GM19455 (cell line): Measurements from ENCODE around the gene APOC1.
A peak's percentile ranks its signal among the peaks of the same experiment; 100 is the strongest.
"Not testable (repeated sequence)": the region's sequence is repeated elsewhere in the genome, so short reads cannot be mapped to it uniquely, and the experiment has no call there.

Experiments
- ATAC-seq: cut with Tn5 transposase; IDR thresholded peaks from one replicate; pipeline ENCODE4 v1.9.1; 2021; ENCODE audit not compliant: unreplicated experiment

The APOC1 gene

DNA sequence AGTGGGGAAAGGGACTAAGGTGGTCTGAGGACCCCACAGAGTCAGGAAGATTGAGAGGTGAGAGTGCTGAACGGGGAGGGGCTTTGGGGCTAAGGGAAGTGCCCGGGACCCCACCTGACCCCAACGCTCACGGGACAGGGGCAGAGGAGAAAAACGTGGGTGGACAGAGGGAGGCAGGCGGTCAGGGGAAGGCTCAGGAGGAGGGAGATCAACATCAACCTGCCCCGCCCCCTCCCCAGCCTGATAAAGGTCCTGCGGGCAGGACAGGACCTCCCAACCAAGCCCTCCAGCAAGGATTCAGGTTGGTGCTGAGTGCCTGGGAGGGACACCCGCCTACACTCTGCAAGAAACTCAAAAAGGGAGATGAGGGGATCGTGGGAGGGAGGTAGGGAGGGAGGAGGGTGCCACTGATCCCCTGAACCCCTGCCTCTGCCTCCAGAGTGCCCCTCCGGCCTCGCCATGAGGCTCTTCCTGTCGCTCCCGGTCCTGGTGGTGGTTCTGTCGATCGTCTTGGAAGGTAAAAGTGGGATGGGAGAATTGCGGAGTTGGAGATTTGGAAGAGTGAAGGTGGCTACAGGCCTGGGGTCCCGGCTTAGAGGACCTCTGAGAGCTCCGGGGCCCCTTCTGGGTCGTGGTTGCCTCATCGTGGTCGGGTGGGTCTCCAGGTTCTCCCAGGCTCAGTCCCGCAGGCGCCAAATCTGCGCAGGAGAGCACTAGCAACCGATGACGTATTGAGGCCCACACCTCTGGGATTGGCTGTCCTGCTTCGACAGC, at the start of gene APOC1:
TSS of gene APOC1 (plus strand) at position 176 of the 774 bp plus-strand sequence. CDS start at position 460, 284 bp downstream.
- peak; percentile 94 for ATAC-seq

DNA sequence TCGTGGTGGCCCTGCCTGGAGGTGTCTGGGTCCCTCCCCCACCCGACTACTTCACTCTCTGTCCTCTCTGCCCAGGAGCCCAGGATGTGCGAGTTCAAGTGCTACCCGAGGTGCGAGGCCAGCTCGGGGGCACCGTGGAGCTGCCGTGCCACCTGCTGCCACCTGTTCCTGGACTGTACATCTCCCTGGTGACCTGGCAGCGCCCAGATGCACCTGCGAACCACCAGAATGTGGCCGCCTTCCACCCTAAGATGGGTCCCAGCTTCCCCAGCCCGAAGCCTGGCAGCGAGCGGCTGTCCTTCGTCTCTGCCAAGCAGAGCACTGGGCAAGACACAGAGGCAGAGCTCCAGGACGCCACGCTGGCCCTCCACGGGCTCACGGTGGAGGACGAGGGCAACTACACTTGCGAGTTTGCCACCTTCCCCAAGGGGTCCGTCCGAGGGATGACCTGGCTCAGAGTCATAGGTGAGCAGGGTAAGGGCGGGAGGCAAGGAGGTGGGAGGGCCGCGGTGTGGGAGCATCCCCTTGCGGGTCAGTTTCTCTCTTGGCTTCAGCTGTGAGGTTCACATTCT, 49.1 kb upstream of the APOC1 start:
- no peak for ATAC-seq

DNA sequence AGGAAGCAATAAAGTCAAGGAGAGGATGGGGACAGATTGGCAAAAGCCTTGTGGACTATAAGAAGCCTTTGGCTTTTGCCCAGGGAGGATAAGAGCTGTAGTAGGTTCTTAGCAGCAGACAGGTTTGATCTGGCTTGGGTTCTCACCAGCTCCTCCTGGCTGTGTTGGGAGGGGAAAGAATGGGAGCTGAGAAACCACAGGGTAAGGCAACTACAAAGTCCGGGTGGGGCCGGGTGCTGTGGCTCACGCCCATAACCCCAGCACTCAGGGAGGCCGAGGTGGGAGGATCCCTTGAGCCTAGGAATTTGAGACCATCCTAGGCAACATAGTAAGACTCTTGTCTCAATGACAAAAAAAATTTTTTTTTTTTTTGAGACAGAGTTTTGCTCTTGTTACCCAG, 47.7 kb upstream of the APOC1 start:
- no peak for ATAC-seq

DNA sequence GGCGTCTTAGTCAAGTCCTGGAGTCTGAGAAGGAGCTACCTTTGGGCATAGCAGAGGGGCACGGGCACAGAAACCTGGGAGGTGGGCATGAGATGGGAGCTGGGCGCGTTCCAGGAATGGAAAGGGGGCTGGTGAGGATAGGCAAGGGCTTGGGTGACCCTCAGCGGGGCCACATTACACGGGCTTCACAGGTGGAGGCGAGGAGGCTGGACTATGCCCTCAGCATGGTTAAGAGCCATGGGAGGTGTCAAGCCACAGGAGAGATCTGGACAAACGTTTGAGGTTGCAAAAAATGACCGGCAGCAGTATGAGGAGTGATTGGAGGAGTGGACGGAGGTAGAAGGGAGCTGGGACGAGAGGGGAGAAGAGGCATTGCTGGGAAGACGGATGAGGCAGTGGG, 46.8 kb upstream of the APOC1 start:
- no peak for ATAC-seq

DNA sequence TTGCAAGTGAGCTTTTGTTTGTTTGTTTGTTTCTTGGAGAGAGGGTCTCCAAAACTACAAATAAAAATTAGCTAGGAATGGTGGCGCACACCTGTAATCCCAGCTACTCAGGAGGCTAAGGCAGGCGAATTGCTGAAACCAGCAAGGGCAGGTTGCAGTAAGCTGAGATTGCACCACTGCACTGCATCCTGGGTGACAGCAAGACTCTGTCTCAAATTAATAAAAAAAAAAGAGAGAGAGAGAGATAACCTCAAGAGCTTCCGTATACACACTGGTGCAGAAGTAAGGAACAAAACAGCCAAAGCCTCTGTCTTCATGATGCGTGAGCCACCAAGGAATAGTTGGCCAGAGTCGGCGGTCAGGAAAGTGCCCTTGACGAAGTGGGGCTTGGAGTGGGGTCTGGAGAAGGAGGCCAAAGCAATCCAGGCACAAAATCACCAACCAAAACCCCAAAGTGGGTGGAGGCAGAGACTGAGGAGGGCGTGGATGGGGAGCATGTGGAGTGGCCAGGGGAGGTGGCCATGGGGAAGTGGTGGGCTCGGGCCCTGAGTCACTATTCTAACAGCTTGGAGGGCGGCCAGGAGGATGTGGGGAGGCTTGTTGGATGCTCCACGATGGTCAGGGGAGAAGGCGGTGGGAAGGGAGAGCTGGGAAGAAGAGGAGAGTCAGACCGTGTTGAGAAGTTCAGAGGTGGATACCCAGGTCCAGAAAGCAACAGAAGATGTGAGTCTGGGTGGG, 44.5 kb upstream of the APOC1 start:
- no peak for ATAC-seq

DNA sequence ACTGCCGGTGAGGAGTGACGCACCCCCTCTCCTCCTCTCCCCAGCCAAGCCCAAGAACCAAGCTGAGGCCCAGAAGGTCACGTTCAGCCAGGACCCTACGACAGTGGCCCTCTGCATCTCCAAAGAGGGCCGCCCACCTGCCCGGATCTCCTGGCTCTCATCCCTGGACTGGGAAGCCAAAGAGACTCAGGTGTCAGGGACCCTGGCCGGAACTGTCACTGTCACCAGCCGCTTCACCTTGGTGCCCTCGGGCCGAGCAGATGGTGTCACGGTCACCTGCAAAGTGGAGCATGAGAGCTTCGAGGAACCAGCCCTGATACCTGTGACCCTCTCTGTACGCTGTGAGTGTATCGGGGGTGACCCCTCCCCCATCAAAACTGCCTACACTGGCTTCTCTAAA, 42.6 kb upstream of the APOC1 start:
- ATAC-seq: no peak

DNA sequence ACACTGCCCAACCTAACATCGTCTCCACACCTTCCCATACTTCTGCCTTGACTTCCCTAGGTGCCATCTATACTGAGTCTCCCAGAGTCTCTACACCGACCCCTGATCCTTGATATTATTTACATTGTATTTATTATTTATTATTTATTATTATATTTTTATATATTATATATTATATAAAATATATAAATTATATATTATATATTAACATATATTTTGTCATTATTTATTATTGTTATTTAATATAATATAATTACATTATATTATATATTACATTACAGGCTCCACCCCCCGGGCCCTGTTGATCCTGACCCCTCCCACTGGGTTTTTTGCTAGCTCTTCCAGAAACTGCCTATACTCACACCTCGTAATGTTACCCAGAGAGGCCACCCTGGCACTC, 41.7 kb upstream of the APOC1 start:
- no peak for ATAC-seq

DNA sequence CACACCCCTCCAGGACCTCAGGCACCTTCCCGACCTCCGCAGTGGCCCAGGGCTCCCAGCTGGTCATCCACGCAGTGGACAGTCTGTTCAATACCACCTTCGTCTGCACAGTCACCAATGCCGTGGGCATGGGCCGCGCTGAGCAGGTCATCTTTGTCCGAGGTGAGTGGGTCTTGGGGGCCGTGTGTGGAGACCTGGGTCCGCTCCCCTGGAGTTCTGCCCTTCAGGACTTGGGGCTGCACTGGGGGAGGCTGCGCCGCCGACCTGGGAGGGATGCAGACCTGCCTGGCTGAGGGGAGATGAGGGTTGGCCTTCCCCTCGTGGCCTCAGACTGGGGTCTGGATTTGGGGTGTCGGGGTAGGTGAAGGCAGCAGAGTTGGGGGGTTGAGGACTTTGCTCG, 40.1 kb upstream of the APOC1 start:
- ATAC-seq: no peak

DNA sequence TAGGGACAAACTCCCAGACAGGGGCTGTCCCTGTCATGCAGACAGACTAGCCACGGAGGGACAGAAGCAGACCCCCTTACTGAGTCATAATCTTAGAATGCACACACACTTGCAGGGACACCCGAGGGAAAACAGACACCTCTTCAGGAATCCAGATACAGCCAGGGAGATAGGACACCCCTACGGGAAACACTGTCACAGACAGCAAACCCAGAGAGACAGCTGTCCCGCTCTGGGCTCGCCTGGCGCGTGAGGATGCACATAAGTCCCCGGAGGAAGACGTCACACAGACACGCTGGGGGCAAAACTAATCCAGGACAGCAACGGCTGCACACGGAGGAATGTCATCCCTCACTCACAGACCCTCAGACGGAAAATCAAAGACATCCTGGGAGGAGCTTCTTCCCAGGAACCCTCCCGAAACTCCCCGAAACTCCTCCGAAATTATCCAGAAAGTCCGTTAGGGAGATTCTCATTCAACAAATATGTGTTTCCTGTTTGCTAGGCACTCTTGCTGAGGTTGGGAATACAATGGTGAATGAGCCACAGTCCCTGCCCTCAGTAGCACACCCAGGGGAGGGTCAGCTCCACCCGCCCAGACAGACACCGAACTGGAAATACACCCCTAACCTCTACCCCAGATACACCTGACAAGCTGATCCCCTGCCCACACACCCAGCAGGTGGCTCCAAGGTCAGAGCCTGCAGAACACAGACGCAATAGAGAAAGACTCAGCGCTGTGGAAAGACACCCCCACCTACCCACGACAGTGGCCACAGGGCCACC, 38.5 kb upstream of the APOC1 start:
- no peak for ATAC-seq

DNA sequence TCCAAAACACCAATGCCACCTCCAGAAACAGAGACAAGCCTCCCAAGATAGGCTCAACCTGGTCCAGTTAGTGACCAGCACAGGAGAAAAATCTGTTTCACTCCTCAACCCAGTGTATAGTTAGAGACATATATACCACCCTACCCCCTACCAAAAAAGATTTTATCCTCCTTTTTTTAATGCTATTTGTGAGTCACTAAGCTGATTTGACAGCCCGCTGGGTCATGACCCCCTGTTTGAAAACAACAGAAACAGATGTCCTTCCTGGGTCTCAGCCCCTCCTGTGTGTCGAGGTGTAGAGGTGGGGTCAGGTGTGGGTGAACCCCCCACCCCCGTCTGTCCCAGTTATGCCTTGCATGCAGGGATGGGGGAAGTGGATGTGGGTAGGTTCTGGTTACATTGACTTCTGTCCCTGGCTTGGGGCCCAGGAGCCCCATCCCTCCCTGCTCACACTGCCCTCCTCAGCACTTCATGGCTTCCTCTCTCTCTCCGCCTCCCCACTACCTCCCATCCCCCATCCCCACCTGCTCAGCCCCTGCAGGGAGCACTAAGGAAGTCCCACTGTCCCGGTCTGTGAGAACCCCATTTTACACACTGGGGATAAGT, 37.4 kb upstream of the APOC1 start:
- ATAC-seq: no peak

DNA sequence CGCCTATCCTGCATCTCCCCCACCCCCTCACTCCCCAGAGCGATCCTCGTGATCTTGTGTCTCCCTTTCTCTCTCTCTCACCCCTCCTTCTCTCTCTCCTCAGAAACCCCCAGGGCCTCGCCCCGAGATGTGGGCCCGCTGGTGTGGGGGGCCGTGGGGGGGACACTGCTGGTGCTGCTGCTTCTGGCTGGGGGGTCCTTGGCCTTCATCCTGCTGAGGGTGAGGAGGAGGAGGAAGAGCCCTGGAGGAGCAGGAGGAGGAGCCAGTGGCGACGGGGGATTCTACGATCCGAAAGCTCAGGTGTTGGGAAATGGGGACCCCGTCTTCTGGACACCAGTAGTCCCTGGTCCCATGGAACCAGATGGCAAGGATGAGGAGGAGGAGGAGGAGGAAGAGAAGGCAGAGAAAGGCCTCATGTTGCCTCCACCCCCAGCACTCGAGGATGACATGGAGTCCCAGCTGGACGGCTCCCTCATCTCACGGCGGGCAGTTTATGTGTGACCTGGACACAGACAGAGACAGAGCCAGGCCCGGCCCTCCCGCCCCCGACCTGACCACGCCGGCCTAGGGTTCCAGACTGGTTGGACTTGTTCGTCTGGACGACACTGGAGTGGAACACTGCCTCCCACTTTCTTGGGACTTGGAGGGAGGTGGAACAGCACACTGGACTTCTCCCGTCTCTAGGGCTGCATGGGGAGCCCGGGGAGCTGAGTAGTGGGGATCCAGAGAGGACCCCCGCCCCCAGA, 36.1 kb upstream of the APOC1 start:
- ATAC-seq: no peak

DNA sequence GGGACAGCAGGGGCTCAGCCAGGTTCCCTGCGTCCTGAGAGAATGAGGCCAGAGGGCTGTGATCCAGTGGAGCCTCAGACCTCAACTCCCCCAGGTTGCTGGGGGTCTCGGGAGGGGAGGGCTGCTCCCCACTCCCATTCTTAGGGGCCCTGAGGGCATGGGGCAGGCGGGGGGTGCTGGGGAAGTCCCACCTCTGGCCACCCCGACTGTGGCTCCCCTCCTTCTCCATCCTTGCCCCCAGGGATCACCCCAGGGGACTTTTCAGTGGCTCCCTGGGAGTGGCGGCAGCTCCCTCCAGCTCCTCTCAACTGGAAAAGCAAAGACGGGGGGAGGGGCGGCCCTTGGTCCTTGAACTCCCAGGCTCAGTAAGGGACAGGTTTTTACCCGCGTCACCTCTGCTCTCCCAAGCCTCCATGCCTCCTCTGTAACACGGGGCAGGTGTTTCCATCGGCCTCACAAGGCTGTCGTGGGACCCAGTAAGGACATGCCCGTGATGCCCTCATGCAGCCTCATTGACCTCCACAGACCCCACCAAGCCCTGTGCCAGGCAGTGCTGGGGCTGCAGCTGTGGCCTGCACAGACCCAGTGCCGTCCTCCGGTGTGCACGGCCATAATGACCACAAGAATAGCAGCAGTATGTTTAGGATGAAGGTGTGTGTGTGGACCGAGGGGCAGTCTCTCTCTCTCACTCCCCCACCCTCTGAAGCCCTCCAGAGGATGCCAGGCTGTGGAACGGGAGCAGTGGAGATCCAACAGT, 34.9 kb upstream of the APOC1 start:
- ATAC-seq: no peak

DNA sequence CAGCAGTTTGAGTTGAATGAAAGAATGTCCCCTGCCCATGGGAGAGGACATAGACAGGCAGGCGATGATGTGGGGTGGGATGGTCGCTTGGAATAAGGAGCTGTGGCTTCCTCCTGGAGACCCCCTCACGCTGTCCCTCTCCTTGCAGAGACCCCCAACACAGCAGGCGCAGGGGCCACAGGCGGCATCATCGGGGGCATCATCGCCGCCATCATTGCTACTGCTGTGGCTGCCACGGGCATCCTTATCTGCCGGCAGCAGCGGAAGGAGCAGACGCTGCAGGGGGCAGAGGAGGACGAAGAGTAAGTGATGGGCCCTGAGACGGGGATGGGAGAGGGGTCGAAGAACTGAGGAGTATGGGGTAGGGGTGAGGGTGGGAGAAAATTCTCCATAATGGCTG, 32.3 kb upstream of the APOC1 start:
- no peak for ATAC-seq

DNA sequence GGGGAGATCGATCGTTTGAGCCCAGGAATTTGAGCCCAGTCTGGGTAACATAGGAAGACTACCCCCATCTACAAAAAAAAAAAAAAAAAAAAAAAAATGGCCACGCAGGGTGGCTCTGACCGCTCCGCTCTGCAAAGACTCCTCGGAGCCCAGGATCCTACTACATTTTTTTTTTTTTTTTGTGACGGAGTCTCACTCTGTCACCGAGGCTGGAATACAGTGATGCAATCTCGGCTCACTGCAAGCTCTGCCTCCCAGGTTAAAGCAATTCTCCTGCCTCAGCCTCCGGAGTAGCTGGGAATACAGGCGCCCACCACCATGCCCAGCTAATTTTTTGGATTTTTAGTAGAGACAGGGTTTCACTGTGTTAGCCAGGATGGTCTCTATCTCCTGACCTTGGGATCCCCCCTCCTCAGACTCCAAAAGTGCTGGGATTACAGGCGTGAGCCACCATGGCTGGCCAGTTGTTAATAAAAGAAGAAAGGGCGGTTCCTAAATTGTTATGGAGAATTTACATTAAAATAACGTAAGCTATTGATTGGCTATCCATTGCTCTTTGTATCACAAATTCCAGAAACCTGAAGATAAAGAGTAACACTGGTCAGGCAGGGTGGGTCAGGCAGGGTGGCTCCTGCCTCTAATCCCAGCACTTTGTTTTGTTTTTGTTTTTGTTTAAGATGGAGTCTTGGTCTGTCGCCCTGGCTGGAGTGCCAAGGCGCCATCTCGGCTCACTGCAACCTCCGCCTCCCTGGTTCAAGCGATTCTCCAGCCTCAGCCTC, 31.6 kb upstream of the APOC1 start:
- ATAC-seq: not testable (repeated sequence)

DNA sequence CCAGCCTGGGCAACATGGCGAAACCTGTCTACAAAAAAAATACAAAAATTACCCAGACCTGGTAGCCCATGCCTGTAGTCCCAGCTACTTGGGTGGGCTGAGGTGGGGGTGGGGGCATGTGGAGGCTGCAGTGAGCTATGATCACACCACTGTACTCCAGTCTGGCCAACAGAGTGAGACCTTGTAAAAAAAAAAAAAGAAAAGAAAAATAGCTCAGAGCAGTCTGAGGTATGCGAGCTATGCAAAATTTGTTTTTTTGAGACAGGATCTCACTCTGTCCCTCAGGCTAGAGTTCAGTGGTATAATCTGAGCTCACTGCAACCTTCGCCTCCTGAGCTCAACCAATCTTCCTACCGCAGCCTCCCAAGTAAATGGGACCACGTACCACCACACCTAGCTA, 30.5 kb upstream of the APOC1 start:
- no peak for ATAC-seq

DNA sequence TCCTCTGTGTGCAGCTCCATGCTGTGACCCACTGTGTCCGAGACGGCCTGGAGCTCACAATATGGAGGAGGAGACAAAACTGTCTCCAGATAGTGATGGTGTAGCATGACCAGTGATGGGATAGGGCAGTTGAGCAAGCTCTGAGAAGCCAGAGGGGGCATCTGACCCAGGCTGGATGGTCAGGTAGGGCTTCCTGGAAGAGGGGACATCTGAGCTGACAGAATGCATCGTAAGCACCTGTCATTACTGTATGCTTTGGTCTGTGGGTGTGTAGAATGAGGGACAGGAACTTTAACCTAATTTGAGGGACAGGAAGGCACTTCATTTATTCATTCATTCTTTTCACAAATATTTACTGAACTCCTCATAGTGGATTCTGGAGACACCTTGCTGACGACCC, 29.8 kb upstream of the APOC1 start:
- no peak for ATAC-seq

DNA sequence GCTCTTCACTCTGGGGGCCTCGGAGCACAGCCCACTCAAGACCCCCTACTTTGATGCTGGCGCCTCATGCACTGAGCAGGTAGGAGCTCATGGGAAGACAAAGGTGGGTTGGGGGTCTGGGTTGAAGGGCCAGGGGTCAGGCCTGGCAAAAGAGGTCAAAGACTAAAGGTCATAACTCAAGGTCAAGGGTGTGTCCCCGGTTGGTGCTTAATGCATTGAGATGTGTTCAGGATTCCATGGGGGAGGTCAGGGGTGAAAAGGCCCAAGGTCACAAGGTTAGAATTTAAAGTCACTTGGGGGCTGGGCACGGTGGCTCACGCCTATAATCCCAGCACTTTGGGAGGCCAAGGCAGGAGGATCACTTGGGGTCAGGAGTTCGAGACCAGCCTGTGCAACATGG, 28.3 kb upstream of the APOC1 start:
- ATAC-seq: no peak

DNA sequence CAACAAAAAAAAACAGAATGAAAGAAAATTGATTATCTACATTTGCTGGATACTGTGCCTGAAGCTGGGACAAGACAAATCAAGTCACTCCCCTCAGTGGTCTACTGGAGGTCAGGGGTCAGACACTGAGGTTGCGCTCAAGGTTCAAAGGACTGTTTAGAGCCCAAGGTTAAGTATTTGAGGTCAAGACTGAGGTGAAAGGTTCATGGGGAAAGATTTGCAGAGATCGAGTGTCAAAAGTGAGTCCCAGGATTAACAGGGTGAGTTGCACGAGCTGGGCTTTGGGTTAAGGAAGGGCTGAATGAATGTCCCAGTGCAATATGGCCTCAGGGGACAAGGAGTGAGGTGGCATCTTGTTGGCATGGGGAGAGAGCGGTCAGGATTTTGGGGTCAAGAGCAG, 26.8 kb upstream of the APOC1 start:
- ATAC-seq: no peak

DNA sequence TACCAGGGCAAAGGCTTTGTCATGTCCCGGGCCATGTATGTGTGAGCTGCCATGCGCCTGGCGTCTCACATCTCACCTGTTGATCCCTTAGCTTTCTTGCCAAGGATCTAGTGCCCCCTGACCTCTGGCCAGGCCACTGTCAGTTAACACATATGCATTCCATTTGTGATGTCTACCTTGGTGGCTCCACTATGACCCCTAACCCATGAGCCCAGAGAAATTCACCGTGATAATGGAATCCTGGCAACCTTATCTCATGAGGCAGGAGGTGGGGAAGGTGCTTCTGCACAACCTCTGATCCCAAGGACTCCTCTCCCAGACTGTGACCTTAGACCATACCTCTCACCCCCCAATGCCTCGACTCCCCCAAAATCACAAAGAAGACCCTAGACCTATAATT, 26.1 kb upstream of the APOC1 start:
- not testable (repeated sequence) for ATAC-seq
